Stimulated activated CD4-positive, alpha-beta T cell treated with anti-CD3 and anti-CD28 coated beads, Interleukin-12 subunit alpha, Interleukin-12 subunit beta, amount 100 ng/mL, for 4 hours (primary cell): ENCODE data around the gene FHIT.

Experiments used
- DNase-seq: peaks from one replicate; pipeline ENCODE4 v3.0.0-alpha.2; 2020

FHIT gene

GRCh38 chr3:60136601-60137000 is 1114.7 kb downstream of the FHIT start:
- no peak for DNase-seq

DNA sequence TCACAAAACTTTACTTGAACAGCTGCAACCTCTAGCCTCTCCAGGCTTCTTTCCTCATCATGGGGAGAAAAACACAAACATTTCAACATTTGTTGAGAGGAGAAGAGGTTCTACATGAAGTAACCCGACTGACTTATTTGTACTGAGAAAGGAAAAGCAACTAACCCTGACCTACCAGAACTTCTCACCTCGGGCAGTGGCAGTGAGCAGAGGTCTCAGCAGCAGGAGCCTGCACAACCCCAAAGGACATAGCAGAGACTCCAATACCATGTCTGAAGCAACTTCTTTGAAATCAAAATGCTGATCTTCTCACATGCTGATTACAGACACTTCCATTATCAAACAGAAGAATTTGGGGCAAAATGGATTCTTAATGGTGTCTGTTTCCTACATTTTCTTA is 1115.8 kb downstream of the FHIT start:
- DNase-seq, result no peak

- DNase-seq, result no peak
These were observed 1117.7 kb downstream of the FHIT start for GRCh38 chr3:60133269-60134162.

- no peak for DNase-seq
These were observed 1119.6 kb downstream of the FHIT start for GRCh38 chr3:60131618-60132017.

DNA sequence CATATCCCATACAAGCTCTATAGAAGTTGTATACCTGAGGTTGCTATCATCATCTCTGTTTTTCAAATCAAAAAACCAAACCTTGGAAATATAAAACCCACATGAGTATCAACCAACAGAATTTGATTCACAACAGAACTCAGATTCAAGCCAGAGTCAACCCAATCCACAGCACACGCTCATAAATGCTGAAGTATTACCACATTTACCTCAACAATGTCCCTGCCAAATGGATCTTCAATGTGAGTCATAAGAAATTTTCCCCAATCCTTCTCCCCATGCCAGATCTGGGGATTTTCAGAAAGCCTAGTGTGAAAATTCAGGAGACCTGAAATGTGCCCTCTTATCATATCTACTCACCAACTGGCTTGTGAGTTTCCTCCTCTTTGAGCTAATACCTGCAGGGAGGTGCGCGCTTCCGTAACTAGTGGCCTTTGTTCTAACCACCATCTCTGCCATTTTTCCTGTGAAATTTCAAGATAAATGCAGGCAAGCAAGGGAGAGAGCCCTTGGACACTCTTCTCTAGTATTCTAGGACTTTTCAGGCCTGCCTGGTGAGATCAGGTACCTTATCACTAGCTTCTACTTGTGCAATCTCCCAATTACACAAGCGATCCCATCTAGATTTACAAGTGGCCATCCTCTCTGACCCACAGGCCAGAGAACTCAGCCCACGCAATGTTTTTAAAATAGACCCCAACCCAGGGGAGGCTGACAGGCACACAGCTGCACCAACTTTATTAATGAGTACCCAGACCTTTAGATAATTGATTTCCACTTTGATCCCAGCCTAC is 1124.5 kb downstream of the FHIT start:
- no peak for DNase-seq

DNA sequence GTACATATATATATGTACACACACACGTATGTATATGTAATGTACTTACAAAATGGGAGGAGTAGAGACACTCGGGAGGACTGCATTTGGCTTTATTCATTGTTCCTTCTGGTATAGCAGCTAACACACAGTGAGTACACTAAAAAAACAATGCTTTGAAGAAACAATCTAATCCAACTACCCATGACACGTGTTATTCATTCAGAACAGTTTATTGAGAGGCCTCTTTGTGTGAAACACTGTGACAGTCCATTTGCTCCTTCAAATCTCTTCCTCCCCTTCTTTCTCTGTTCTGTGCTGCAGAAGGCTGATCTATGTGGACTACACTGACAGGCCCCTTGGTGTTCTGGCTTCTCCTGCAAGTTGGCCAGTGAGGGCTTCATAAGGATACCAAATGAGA is 1125.6 kb downstream of the FHIT start:
- DNase-seq, result no peak

DNA sequence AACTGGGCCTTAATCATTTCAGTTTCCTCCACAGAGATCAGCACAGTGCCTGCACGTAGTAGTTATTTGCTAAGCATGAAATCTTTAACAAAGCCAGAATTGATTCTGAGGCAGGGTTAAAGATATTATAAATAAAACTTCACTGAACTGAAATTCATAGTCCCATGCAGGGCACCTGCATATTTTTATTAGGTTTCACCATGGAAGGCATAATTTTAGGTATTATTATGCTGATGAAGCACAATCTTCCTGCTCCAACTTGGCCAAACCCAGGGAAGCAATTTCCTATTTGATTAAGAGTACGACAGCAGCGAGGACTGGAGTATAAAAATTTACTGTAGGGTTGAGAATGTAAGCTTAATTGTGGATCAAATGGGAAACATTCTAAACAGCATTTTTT is 1131.0 kb downstream of the FHIT start:
- no peak for DNase-seq

- no peak for DNase-seq
These were observed 1137.1 kb downstream of the FHIT start for GRCh38 chr3:60114191-60114590.

GRCh38 chr3:60107275-60107674 is 1144.0 kb downstream of the FHIT start:
- DNase-seq, result no peak

GRCh38 chr3:60102154-60102553 is 1149.1 kb downstream of the FHIT start:
- no peak for DNase-seq

DNA sequence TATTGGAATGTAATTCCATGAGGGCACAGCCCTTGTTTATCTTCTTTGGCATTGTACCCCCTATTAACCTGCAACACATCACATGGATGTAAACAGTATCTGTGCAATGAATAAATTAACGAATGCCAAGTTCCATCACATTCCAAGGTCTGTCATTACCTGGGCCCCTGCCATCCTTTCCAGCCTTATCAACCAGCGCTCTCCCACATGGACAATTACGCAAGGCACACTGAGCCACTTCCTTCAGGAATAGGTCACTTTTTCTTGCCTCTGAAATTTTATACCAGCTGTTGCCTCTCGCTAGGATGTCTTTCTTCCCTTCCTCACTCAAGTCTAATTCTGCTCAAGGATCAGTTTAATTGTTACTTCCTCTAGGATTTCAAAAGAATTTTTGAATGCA is 1149.6 kb downstream of the FHIT start:
- no peak for DNase-seq

DNA sequence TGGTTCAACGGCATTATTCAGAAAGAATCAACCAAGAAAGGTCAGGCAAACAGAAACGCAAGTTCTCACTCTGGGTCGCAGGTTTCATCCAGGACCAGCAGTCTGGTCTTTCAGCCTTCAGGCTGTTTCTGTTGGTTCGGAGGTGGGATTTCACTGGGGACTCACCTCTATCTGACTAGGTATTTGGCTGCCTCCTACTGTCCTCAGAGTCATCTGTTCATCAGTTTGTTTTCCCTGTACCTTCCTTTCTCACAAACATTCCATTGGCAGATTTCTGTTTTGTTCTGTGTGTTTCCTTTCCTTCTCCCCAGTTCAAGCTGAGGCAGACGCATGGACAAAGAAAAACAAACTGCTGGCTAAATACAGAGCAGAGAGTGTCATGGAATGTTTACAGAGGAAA is 1154.8 kb downstream of the FHIT start:
- no peak for DNase-seq

GRCh38 chr3:60095930-60096329 is 1155.3 kb downstream of the FHIT start:
- DNase-seq, result no peak

DNA sequence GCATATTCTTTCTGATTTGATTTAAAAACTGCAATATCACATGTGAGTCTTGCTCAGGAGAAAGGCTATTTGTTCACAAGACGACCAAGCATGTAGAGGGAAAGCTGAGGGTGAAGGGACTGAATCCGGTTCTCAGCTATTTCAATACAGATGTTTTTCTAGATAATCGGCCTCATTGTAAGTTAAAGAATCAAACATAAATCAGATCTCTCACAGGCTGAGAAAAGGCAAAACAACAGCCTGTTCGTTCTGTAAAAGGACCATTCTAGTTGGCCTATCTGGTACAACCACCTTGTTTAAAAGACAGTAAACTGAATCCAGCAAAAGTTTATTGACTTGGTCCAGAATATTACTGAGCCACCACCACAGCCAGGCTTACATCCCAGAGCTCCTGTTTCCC is 1155.7 kb downstream of the FHIT start:
- DNase-seq, result no peak

DNA sequence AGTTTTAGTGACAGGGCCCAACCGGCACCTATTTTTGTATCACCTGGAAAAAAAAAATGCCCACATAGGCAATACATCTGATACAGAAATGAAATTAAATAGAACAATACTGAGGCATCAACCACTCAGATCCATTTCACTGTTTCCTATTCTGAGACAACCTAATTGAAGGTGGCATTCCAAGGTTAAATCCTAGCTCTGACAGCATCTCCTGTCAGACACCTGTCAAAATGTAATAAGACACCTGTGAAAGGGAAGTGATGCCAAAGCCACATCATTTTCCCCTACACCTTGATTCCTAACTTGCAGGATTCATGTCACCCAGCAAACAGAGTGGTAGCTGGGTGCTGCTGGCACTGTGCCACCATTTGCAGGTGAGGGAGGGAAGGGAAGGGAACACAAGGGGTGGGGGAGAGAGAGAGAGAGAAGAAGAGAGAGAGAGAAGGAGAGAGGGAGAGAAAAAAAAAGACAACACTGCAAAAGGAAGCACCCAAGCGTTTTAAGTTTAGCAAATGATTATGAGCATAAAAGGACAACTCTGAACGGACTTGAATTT is 1156.8 kb downstream of the FHIT start:
- DNase-seq, result no peak

DNA sequence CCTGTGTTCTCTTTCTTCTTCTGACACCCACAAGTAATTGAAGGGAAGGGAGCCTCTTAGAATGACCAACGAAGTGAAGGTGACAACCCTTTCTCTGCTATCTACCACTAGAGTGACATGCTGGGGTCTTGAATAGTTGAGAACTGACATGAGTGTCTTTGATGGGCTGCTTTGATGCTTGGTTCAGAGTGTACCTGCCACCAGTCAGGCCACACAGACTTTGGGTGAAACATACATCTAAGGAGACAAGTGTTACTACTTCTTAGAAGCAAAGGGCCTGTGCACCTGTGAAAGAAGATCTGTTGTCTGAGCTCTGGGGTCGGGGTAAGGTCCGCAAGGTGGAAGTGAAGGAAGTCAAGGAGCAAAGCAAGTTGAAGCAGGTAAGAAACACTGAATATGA is 1160.7 kb downstream of the FHIT start:
- DNase-seq, result no peak

DNA sequence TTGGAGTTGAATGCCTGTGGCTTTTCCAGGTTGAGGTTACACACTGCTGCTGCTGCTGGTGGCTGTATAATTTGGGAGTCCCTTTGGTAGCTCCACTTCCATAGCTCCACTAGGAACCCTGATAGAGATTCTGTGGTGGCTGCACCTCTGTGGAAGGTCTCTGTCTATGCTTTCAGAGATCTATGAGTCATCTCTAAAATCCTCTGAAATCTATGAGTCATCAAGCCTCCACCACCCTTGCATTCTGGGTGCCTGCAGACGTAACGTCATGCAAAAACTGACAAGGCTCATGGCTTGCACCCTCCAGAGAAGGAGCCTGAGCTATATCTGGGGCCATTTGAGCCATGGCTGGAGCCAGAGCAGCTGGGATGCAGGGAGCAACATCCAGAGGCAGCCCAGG is 1164.4 kb downstream of the FHIT start:
- DNase-seq, result peak; percentile 21

- no peak for DNase-seq
These were observed 1165.6 kb downstream of the FHIT start for GRCh38 chr3:60085649-60086048.

GRCh38 chr3:60081381-60082095 is 1169.7 kb downstream of the FHIT start:
- no peak for DNase-seq

- no peak for DNase-seq
These were observed 1170.6 kb downstream of the FHIT start for GRCh38 chr3:60080648-60081047.

DNA sequence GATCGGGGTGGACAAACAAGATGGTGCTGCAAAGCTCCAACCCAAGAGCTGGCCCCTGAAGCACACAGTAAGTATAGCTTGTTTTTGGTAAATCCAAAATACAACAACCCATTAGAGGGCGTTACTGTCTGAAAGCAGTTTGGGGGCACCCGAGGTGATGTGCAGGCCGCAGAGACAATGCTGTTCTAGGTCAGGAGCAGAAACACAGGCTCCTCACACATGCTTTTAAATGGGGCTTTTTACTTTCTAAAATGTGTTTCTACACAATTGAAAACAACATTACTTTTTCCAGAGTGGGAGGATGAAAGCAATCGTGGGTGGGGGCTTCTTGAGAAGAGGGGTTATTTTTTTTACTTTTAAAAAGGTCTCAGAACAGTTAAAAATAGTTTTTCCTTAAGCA is 1172.2 kb downstream of the FHIT start:
- peak; percentile 16 for DNase-seq

DNA sequence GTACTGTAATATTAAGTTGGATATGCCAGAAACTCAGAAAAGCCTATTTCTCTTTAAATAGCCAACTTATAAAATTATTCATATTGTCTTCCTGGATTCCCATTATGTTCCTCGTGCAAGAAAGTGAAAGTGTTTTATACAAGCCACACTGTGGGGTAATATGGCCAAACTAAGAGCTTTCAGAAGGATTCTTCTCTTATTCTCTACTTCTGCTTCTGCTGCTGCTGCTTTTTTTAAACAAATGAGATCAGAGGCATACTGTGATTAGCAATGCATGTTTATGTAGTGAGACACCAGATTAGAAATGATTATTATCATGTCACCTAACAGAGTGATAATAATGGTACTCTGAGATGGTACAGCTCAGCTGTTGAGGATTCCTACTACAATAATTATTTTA is 1174.9 kb downstream of the FHIT start:
- no peak for DNase-seq

GRCh38 chr3:60073942-60074341 is 1177.3 kb downstream of the FHIT start:
- no peak for DNase-seq
